WI38 (cell line): ENCODE results near the gene MMD.

Experiments
- H3K4me3 ChIP-seq: 2 replicates; pipeline ENCODE4 v1.5.1; 2011; ENCODE audit warnings: low read depth, mild to moderate bottlenecking, control low read depth, low read length
- TF ChIP-seq, protein P1 (sequence below): IDR thresholded peaks from 2 replicates; pipeline ENCODE4 v1.5.1; 2012; ENCODE audit warnings: low read depth, mild to moderate bottlenecking, control low read depth, low read length

MMD gene

DNA sequence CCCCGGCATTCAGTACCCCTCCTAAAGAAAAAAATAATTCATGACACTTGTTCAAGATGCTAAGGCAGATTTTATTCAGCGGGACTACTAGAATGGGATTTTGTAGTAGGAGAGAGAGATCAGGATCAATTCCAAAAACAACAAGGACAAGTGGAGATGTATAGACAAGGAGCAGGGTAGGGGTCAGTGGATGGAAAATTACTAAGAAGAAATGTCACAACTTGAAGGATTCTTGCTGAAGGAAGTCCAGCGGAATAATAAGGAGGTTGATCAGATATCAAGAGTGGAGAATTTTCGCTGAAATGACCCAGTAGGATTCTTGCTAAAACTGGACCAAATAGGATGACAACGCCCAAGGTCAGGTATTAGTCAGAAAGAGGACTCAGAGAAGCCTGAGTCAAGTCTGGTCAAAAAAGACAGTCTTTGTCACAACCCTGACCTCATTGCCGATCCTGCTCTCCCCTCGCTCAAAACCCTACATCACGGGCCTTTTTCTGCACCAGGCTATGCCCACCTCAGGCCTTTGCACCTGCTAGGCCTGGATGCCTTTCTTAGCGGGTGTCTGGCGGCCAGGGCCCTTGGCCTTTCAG lies 36.9 kb downstream of the MMD start:
- TF ChIP-seq, protein P1, sequence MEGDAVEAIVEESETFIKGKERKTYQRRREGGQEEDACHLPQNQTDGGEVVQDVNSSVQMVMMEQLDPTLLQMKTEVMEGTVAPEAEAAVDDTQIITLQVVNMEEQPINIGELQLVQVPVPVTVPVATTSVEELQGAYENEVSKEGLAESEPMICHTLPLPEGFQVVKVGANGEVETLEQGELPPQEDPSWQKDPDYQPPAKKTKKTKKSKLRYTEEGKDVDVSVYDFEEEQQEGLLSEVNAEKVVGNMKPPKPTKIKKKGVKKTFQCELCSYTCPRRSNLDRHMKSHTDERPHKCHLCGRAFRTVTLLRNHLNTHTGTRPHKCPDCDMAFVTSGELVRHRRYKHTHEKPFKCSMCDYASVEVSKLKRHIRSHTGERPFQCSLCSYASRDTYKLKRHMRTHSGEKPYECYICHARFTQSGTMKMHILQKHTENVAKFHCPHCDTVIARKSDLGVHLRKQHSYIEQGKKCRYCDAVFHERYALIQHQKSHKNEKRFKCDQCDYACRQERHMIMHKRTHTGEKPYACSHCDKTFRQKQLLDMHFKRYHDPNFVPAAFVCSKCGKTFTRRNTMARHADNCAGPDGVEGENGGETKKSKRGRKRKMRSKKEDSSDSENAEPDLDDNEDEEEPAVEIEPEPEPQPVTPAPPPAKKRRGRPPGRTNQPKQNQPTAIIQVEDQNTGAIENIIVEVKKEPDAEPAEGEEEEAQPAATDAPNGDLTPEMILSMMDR, result no peak
- no peak overlapping the region for H3K4me3 ChIP-seq

DNA sequence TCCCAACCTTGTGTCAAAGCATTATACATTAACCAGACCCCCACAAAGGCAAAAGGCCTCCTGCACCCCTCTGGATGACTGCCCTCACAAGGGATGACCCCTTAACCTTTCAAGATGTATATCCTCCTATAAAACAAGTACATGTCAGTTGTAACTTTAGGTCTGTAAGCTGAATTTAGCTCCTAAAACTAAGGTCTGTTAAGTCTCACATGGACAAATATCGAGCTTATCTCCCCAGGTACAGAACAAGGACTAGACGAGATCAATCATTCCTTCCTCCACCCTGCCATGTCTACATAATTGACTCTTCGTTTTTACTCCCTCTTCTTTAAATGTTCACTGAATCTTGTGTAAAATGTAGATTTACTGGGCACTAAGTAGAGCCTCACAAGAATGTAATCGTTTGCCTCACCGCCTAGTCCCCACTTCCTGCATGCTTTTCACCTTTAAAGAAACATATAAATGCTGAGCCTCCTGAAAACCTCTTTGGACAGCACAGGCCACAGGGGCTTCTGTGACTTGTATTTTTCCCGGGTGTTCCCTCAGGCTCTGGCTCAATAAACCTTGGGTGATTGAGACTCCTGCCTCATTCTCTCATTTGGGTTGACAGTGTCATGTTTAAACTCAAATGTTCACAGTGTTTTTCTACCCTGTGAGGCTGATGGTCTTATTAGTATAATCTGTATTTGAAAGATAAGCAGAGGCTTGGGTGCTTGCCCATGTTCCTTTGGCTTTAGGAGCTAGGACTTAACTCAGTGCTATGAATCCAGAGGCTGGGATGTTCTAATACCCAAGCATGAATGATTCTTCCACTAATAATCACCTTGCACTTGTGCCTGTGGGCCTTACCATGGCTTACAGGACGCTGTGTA lies 37.6 kb downstream of the MMD start:
- TF ChIP-seq, protein P1, result no peak
- H3K4me3 ChIP-seq, result no peak overlapping the region

- no peak overlapping the region for H3K4me3 ChIP-seq
- TF ChIP-seq, protein P1, result no peak
These were observed 40.4 kb downstream of the MMD start for GRCh38 chr17:55381017-55381770.

GRCh38 chr17:55377671-55378275 lies 43.9 kb downstream of the MMD start:
- TF ChIP-seq, protein P1, result no peak
- H3K4me3 ChIP-seq, result no peak overlapping the region

DNA sequence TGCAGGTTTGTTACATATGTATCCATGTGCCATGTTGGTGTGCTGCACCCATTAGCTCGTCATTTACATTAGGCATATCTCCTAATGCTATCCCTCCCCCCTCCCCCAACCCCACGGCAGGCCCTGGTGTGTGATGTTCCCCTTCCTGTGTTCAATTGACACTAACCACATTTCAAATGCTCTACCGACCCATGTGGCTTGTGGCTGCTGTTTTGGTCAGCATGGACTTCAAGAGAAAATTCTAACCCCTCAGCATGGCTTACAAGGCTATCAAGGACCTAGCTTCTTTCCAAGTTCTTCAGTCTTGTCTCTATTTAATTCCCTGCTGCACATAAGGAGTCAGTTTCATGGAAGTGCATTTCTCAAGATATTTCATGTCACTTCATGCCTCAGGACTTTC lies 52.9 kb downstream of the MMD start:
- no peak overlapping the region for H3K4me3 ChIP-seq
- TF ChIP-seq, protein P1, result no peak

DNA sequence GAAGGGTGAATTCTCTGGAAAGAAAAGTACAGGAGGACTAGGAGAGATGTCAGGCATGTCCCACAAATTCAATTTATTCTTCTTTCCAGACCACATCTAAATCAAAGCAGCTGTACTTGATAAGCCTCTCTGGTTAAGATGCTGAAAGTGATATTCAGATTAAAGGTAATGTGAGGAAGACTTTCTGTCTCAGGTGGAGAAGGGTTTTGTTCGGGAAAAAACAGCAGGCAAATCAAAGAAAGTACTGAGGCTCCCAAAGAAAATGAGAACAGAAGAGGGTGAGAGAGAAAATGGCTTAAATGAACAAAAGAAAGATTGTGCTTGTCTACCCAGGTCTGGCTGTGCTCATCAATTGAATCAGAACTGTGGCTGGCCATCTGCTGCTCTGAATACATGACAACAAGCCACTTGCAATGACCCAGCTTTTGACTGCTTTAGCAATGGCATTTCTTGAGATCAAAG lies 55.6 kb downstream of the MMD start:
- TF ChIP-seq, protein P1, result no peak
- no peak overlapping the region for H3K4me3 ChIP-seq
